Measurements from ENCODE around the gene OTOG.

Gene OTOG

GRCh38 chr11:17692931-17693330 lies 145.9 kb downstream of the OTOG start:
- no peak for DNase-seq (ENCODE audit: low read depth in 2 of 2, low spot score in 1 of 2)

- no peak for DNase-seq (ENCODE audit: low read depth in 2 of 2, low spot score in 1 of 2)
Measured at GRCh38 chr11:17693531-17693930, 146.5 kb downstream of the OTOG start.

- DNase-seq (ENCODE audit: low read depth in 2 of 2, low spot score in 1 of 2) = no peak
Measured at GRCh38 chr11:17694494-17695110, 147.5 kb downstream of the OTOG start.

- no peak for DNase-seq (ENCODE audit: low read depth in 2 of 2, low spot score in 1 of 2)
Measured at GRCh38 chr11:17695454-17696441, 148.7 kb downstream of the OTOG start.

- no peak for DNase-seq (ENCODE audit: low read depth in 2 of 2, low spot score in 1 of 2)
Measured at GRCh38 chr11:17696741-17697140, 149.7 kb downstream of the OTOG start.
